SH-SY5Y (cell line): ENCODE measurements around the gene CAMTA1.

Experiments
- GATA2 ChIP-seq: IDR thresholded peaks from 2 replicates; pipeline ENCODE4 v1.6.1; 2011; ENCODE audit warnings: mild to moderate bottlenecking, low read depth, low read length
- GATA3 ChIP-seq: IDR thresholded peaks from 2 replicates; pipeline ENCODE4 v1.6.1; 2011; ENCODE audit warnings: low read depth, mild to moderate bottlenecking, low read length, moderate library complexity

GRCh38 chr1:6888268-6888667 is 103.0 kb downstream of the CAMTA1 start:
- no peak for TF ChIP-seq GATA2
- TF ChIP-seq GATA3 = no peak
